HEK293 (cell line): ENCODE data around the gene CHST8.

Experiments used
- CTCF ChIP-seq: fragments of 450-650 bp; formaldehyde crosslinking; IDR thresholded peaks from 2 replicates; pipeline ENCODE4 v1.5.1; 2016; ENCODE audit warnings: missing biosample characterization, missing genetic modification characterization
- ZBTB21 ChIP-seq: fragments of 450-650 bp; formaldehyde crosslinking; IDR thresholded peaks from 2 replicates; pipeline ENCODE4 v1.5.1; 2017; ENCODE audit warnings: missing biosample characterization, missing genetic modification characterization
- ZNF140 ChIP-seq: fragments of 450-650 bp; formaldehyde crosslinking; IDR thresholded peaks from 2 replicates; pipeline ENCODE4 v1.5.1; 2016; ENCODE audit warnings: missing biosample characterization, missing genetic modification characterization
- ZNF394 ChIP-seq: fragments of 450-650 bp; formaldehyde crosslinking; IDR thresholded peaks from 2 replicates; pipeline ENCODE4 v1.5.1; 2016; ENCODE audit warnings: missing biosample characterization, missing genetic modification characterization, mild to moderate bottlenecking, moderate library complexity, borderline replicate concordance
- TF ChIP-seq, protein P1 (sequence below): fragments of 450-650 bp; formaldehyde crosslinking; IDR thresholded peaks from 2 replicates; pipeline ENCODE4 v1.5.1; 2016; ENCODE audit warnings: missing biosample characterization, missing genetic modification characterization

DNA sequence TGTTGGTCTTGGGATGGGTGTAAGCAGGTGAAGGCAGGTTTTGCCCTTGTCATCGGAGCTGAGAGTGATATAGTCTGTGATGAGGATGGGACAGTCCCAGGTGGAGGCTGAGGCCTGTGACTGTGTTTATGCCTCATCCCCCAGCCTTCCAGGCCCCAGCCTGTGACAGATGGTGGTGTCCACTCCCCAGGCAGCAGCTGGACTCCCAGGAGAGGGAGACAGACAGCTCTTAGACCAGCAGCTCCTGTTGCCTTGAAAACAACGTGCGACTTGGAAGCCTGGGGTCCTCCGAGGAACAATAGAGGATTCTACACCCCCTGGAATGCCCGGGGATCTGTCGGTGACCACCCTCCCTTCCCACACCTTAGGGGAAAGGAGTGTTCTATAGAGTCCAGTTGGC, 63.8 kb downstream of the CHST8 start:
- TF ChIP-seq, protein P1, sequence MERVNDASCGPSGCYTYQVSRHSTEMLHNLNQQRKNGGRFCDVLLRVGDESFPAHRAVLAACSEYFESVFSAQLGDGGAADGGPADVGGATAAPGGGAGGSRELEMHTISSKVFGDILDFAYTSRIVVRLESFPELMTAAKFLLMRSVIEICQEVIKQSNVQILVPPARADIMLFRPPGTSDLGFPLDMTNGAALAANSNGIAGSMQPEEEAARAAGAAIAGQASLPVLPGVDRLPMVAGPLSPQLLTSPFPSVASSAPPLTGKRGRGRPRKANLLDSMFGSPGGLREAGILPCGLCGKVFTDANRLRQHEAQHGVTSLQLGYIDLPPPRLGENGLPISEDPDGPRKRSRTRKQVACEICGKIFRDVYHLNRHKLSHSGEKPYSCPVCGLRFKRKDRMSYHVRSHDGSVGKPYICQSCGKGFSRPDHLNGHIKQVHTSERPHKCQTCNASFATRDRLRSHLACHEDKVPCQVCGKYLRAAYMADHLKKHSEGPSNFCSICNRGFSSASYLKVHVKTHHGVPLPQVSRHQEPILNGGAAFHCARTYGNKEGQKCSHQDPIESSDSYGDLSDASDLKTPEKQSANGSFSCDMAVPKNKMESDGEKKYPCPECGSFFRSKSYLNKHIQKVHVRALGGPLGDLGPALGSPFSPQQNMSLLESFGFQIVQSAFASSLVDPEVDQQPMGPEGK (tag by site-specific recombination), result no peak
- TF ChIP-seq ZBTB21 (no peak), CTCF (no peak), ZNF140 (tag by site-specific recombination) (no peak), ZNF394 (tag by site-specific recombination) (no peak)
